D721Med (cell line): ENCODE results near the gene DNAJC11.
A peak's percentile ranks its signal among the peaks of the same experiment; 100 is the strongest.

ENCODE experiments used
- DNase-seq: peaks from one replicate; pipeline ENCODE4 v3.0.0; 2011; ENCODE audit warnings: low spot score; ENCODE audit not compliant: insufficient read length
- FAIRE-seq: peaks from 2 replicates; lab custom pipeline; 2011; peaks lifted over from hg19 to GRCh38; lab: Jason Lieb, UNC
- CTCF ChIP-seq: IDR thresholded peaks from 2 replicates; pipeline ENCODE4 v1.5.1; 2012; ENCODE audit warnings: mild to moderate bottlenecking, control low read depth; ENCODE audit not compliant: insufficient read depth; ENCODE audit errors: missing control alignments

Gene DNAJC11

GRCh38 chr1:6625584-6626149 lies 75.9 kb downstream of the DNAJC11 start:
- TF ChIP-seq CTCF, result no peak
- FAIRE-seq (no peak), DNase-seq (no peak)

- DNase-seq, result peak; percentile 66
- peak; percentile 2 for TF ChIP-seq CTCF
- no peak for FAIRE-seq
Measured at GRCh38 chr1:6624710-6625583, 76.7 kb downstream of the DNAJC11 start, which contains the start of gene THAP3. Gene THAP3 (plus strand): TSS chr1:6624868. CDS start chr1:6625219, 351 bp downstream.

- no peak for TF ChIP-seq CTCF
- DNase-seq (no peak), FAIRE-seq (no peak)
Measured at GRCh38 chr1:6623269-6623965, 78.2 kb downstream of the DNAJC11 start.

GRCh38 chr1:6622396-6623152 lies 79.0 kb downstream of the DNAJC11 start:
- FAIRE-seq (no peak), DNase-seq (no peak)
- TF ChIP-seq CTCF, result no peak

- FAIRE-seq (no peak), DNase-seq (no peak)
- no peak for TF ChIP-seq CTCF
Measured at GRCh38 chr1:6621429-6622391, 79.9 kb downstream of the DNAJC11 start.

GRCh38 chr1:6619045-6619444 lies 82.6 kb downstream of the DNAJC11 start:
- FAIRE-seq (no peak), DNase-seq (no peak)
- TF ChIP-seq CTCF, result no peak
